SK-N-MC (cell line): ENCODE results near the gene KLF13.

Experiments
- DNase-seq: peaks from one replicate; pipeline ENCODE4 v3.0.0-alpha.2; 2011; ENCODE audit warnings: low read depth, low spot score
- H3K27ac ChIP-seq: fragments of 200-600 bp; sonication (generic); 2 replicates; pipeline ENCODE4 v1.5.1; 2016; ENCODE audit warnings: mixed run types
- H3K36me3 ChIP-seq: fragments of 200-600 bp; sonication (generic); 2 replicates; pipeline ENCODE4 v1.6.1; 2017; ENCODE audit warnings: antibody characterized with exemption, low read length, mixed read lengths; ENCODE audit not compliant: insufficient read depth
- H3K4me3 ChIP-seq: fragments of 200-600 bp; sonication (generic); 2 replicates; pipeline ENCODE4 v1.5.1; 2016
- H3K9ac ChIP-seq: fragments of 200-600 bp; sonication (generic); 2 replicates; pipeline ENCODE4 v1.8.0; 2017; ENCODE audit warnings: mixed run types, mixed read lengths; ENCODE audit not compliant: insufficient read length
- H3K9me3 ChIP-seq: fragments of 200-600 bp; sonication (generic); 2 replicates; pipeline ENCODE4 v1.6.1; 2017; ENCODE audit warnings: low read depth, mild to moderate bottlenecking, antibody characterized with exemption, low read length, moderate library complexity, mixed read lengths
- EZH2 ChIP-seq: fragments of 200-600 bp; sonication (generic); IDR thresholded peaks from one replicate; pipeline ENCODE4 v1.6.1; 2017; ENCODE audit warnings: antibody characterized with exemption
- FOXP2 ChIP-seq: optimal IDR thresholded peaks from 2 replicates; pipeline ENCODE3; 2011; ENCODE audit warnings: mild to moderate bottlenecking, moderate library complexity; ENCODE audit not compliant: insufficient read depth; ENCODE audit errors: extremely low read length, control extremely low read depth
- POLR2AphosphoS5 ChIP-seq: IDR thresholded peaks from 2 replicates; pipeline ENCODE4 v1.6.1; 2012; ENCODE audit warnings: mild to moderate bottlenecking, low read depth, low read length, borderline replicate concordance

KLF13 gene

DNA sequence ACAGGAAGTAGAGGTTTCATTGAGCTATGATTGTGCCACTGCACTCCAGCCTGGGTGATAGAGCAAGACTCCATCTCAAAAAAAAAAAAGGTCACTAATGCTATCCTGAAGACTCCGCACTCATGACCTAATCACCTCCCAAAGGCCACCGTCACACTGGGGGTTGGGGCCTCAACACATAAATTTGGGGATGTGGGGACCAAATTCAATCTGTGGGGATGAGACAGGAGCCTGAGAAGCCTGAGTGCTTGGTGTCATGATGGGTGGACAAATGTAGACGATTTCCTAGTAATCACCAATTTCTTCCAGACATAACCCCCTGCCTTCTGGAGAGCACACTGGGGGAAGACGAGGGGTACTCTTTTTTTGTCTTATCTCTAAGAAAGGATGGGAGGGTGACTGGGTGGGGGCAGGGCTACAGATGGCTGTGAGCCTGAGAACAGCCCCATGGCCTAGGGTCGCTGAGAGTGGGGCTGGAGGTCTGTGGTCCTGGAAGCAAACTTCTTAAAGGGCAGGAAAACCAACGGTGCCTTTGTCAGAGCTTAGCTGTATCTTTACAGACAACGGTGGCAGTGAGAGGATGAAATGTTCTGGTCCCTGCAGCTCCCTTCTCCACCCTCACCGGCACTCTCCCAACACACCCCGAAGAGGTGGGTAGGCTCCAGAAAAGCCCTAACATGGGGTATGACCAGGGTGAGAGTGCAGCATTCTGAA is 16.6 kb upstream of the KLF13 start:
- Histone ChIP-seq H3K27ac (no peak overlapping the region), H3K9ac (no peak overlapping the region), H3K4me3 (no peak overlapping the region), H3K9me3 (no peaks in the 10 kb centered on the region), H3K36me3 (no peaks in the 10 kb centered on the region)
- TF ChIP-seq FOXP2 (no peak), POLR2AphosphoS5 (no peak), EZH2 (no peak)
- no peak for DNase-seq

GRCh38 chr15:31311735-31312619 is 14.7 kb upstream of the KLF13 start:
- no peaks in the 10 kb centered on the region for H3K9me3 ChIP-seq
- H3K36me3 ChIP-seq = no peaks in the 10 kb centered on the region
- TF ChIP-seq EZH2 = no peak
- no peak for TF ChIP-seq FOXP2
- TF ChIP-seq POLR2AphosphoS5 = no peak
- no peak overlapping the region for H3K4me3 ChIP-seq
- H3K27ac ChIP-seq = no peak overlapping the region
- DNase-seq = no peak
- H3K9ac ChIP-seq = no peak overlapping the region

GRCh38 chr15:31313223-31313622 is 13.4 kb upstream of the KLF13 start:
- H3K27ac ChIP-seq = no peak overlapping the region
- H3K4me3 ChIP-seq = no peak overlapping the region
- DNase-seq = no peak
- TF ChIP-seq FOXP2 = no peak
- no peak for TF ChIP-seq POLR2AphosphoS5
- TF ChIP-seq EZH2 = no peak
- no peak overlapping the region for H3K9ac ChIP-seq
- no peaks in the 10 kb centered on the region for H3K9me3 ChIP-seq
- H3K36me3 ChIP-seq = no peaks in the 10 kb centered on the region

DNA sequence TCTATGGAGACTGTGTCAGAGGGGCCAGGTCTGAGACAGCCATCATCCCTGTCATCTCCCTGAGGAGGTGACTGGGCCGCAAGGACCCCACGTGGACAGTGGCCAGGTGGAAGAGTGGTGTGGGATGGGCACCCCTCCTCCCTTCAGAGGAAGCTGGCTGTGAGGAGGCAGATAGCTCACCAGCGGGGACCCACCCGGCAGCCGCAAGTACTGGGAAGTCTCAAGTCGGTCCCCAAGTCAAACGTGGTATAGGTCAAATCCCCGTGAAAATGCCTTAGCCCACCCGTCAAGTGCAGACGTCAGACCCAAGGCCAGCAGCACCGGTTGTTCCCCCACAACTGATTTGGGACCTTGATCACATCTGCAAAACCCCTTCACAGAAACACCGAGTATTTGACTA is 12.3 kb upstream of the KLF13 start:
- Histone ChIP-seq H3K9me3 (no peaks in the 10 kb centered on the region), H3K36me3 (no peaks in the 10 kb centered on the region), H3K9ac (no peak overlapping the region), H3K4me3 (no peak overlapping the region), H3K27ac (no peak overlapping the region)
- TF ChIP-seq POLR2AphosphoS5 = no peak
- no peak for TF ChIP-seq EZH2
- no peak for TF ChIP-seq FOXP2
- DNase-seq = no peak

DNA sequence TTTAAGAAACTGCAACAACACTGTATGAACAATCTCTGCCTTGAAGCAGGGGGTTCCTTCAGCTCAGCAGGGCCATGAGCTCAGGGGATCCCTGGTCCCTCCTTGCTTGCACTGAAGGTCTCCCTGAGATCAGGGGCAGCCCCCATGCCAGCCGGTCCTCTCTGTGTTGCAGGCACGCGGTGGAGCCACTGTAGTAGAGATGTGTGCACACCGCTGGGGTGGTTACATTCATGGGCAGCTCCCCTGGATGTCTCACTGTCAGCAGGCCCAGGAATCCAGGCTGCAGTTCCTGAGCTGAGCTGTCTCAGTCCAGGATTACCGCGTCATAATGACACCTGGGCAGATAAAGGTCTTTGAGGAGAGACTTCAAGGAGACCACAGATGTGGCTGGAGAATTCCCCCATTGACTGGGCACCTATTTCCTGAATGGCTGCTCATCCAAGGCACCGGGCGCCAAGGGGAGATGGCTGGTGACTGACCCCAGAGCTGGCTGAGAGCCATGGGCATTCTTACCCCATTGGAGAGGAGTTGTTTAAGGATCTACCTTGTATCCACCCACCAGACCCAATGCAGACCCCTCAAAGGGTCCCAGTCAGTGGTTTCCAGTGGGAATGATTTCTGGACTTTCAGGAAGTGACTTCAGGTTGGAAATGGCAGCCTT is 10.4 kb upstream of the KLF13 start:
- H3K9ac ChIP-seq = no peak overlapping the region
- no peak overlapping the region for H3K4me3 ChIP-seq
- TF ChIP-seq FOXP2 (no peak), EZH2 (no peak), POLR2AphosphoS5 (no peak)
- DNase-seq = no peak
- H3K9me3 ChIP-seq = no peaks in the 10 kb centered on the region
- no peak overlapping the region for H3K27ac ChIP-seq
- H3K36me3 ChIP-seq = no peaks in the 10 kb centered on the region

GRCh38 chr15:31317017-31317416 is 9.6 kb upstream of the KLF13 start:
- TF ChIP-seq POLR2AphosphoS5 (no peak), EZH2 (no peak), FOXP2 (no peak)
- H3K27ac ChIP-seq = no peak overlapping the region
- no peaks in the 10 kb centered on the region for H3K36me3 ChIP-seq
- no peak overlapping the region for H3K9ac ChIP-seq
- H3K9me3 ChIP-seq = no peaks in the 10 kb centered on the region
- DNase-seq = no peak
- H3K4me3 ChIP-seq = no peak overlapping the region

DNA sequence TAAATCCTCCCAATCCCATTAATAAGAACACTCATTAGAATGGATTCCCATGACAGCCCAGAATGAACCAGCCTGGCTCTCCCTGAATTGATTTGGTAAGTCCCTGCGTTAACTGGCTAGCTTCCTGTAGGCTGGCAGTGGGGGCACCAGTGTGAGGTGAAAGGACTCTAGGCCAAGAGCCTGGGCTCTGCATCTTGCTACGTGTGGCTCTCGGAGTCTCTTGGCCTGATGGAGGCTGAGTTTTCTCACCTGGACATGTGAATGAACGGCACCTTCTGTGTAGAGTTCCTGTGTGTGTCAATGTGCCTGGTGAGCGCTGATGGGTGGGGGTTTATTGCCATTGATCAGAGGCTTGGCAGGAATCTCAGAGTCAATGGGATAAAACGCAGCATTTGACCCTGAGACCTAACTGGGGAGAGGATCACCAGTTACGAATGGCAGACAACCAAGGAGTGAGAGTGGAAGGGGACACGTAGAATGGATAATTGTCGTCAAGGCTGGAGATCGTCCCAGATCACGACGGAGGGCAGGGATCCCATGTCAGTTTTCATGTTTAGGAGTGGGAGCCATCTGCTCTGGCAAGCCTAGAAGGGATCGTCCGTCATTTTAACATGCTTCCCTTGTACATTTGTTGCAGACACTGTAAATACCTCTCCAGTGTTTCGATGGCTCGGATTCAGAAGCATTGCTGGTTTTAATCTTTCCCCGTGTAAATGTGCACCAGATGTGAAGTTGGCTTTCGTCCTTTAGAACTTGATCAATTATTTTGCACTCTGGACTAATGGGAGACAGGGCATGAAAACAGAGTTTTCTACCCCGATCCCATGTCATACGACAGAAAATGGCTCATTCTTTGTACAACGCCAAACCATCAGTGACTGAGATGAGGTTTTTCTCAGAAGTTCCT is 9.0 kb upstream of the KLF13 start:
- no peak overlapping the region for H3K27ac ChIP-seq
- no peak overlapping the region for H3K4me3 ChIP-seq
- H3K9me3 ChIP-seq = no peaks in the 10 kb centered on the region
- H3K36me3 ChIP-seq = no peaks in the 10 kb centered on the region
- TF ChIP-seq EZH2 (no peak), POLR2AphosphoS5 (no peak), FOXP2 (no peak)
- DNase-seq = no peak
- H3K9ac ChIP-seq = no peak overlapping the region

DNA sequence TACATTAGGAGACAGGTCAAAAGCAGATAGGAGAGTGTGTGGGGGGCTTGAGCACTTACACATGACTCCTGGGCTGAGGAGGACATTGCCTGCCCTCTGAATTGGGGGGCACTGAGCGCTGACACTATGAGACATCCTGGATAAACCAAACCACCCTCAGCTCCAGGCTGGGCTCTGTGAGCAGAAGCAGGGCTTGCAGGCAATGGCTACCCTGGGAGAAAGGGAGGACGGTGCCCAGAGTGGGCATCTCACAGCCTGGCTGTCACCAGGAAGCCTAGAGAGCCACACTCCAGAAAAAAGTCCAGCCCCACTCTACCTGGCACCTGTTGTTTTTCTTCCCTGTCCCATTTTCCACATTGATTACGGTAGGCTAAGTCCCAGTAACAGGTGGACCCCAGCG is 8.2 kb upstream of the KLF13 start:
- TF ChIP-seq POLR2AphosphoS5 (no peak), FOXP2 (no peak), EZH2 (no peak)
- H3K36me3 ChIP-seq = no peaks in the 10 kb centered on the region

More for the DNA sequence above, 8.2 kb upstream of the KLF13 start:
- Histone ChIP-seq H3K27ac (no peak overlapping the region), H3K4me3 (no peak overlapping the region), H3K9me3 (no peaks in the 10 kb centered on the region), H3K9ac (no peak overlapping the region)
- DNase-seq = no peak
